ENCODE data around the gene WIZ. TPM values are rescaled to one million over a fixed set of nuclear protein-coding genes. Genes with fewer than 3 reads are reported as not detected.
"Not testable (repeated sequence)": the region's sequence is repeated elsewhere in the genome, so short reads cannot be mapped to it uniquely, and the experiment has no call there.

Gene WIZ
- total RNA-seq, 1 donor from 2014 or later, result 42.3 TPM

DNA sequence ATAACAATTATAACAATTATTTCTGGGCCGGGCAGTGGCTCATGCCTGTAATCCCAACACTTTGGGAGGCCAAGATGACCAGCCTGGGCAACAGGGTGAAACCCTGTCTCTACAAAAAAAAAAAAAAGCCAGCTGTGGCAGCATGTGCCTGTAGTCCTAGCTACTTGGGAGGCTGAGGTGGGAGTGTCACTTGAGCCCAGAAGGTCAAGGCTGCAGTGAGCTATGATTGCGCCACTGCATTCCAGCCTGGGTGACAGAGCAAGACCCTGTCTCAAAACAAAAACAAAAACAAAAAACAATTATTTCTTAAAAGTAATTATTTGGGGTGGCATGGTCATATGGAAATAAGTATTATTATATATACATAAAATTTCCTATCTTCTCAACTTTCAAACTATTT is 38.4 kb downstream of the WIZ start:
- DNase-seq (ENCODE audit: low spot score), result not testable (repeated sequence)

DNA sequence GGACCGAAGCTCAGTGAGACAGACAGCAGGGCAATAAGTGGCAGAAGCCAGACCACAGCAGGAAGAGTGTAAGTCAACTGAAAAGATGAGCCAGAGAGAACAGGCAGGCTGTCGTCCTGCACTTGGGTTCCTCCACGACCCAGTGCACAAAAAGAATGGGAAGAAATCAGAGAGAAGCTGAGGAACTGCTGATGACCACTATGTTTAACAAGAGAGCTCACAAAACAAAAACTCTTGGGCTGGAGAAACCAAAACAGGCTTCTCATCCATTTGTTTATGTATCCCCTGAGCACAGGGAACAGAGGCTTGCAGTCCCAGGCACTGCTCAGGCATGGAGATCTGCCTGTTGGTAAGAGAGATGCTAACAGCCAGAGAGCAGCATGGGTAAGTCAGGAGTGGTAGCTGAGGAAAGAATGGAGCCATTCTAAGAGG is 45.0 kb downstream of the WIZ start:
- DNase-seq (ENCODE audit: low spot score), result no peak

DNA sequence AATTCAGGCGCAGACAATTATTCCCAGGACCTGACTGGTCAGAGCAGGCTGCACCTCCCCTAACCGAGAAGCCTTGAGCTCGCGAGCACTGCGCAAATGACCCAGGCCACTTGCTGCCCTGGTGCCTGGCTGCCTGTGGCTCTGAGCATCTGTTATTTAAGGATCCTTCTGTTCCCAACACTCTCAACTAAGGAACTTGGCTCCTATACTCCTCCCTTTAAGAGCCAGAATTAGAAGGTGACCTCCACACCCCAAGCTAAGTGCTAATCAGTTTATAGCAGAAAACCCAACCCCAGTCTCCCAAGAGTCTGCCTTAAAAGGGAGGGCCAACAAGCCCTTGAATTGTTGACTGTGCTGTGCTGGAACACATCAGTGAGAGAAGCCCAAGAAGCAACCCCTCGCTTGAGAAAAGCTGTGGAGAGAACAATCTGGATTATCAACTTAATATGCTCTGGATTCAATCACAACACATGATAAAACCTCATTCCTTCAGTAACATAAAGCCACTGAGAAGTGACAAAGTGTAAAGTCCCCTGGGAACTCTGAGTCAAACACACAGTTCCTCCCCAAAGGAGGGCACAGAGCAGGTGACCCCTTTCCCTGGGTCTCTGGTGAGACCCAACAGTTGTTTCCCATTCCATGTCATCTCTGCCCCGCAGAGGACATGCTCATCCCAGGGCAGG is 45.5 kb downstream of the WIZ start:
- no peak for DNase-seq (ENCODE audit: low spot score)

DNA sequence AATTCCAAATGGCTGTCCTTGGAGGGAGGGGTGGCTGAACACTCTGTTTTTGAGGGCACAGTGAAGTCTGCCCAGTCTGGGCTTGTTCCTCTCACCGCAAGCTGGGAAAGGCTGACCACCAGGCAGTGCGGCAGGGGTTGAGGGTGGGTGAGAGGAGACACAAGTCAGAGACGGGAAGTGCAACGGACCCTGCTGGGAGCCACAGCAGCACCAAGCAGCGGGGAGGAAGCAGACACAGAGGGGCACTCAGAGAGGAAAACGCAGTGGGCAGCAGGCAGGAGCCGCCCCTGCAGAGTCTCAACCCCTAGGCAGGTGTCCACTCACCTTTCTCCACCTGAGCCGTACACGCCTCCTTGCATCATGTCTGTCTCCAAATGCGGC is 46.6 kb downstream of the WIZ start:
- DNase-seq (ENCODE audit: low spot score), result no peak

DNA sequence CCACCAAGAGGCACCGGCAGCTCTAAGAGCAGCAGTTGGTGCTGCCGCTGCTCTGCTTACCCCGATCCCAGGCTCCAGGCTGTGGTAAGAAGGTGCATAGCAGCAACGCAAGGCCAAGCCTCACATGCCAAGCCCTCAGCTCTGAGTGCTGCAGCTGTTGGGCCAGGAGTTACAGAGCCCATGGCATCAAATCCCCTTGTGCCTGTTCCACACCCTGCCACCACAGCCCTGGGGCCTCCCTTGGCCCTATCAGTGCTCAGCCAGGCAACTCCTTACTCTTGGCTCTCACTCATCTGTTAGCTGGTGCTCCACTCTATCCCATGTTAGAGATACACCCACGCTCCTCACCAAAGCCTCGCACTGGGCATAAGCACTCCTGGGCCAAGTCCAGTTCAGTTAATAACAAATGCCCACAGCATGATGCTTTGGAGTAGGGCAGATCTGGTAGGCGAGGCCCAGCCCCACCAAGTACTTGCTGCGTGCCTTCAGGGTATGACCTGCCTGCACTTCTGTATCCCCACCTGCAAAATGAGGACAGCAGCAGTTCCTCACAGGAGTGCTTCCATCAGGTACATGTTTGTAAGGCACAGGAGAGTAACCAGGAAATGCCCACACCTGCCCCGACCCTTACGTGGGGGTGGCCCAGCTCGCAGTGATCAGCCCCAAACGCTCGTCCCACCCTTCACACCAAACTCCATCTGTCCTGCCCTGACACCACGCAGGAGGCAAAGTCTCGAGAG is 47.2 kb downstream of the WIZ start:
- no peak for DNase-seq (ENCODE audit: low spot score)

DNA sequence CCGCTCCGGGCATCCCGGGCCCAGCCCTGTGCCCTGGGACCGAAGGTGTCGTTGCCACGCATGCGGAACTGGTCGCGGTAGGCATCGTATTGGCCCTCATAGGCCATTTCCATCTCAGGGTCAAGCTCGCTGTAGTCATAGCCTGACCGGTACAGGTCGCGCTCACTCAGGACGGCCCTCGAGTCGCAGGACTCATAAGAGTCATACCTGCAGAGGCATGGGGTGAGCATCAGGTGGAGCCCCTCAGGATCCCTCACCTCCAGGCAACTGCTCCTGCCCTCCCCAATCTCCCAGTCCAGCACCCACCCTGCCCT is 48.4 kb downstream of the WIZ start:
- DNase-seq (ENCODE audit: low spot score), result no peak

DNA sequence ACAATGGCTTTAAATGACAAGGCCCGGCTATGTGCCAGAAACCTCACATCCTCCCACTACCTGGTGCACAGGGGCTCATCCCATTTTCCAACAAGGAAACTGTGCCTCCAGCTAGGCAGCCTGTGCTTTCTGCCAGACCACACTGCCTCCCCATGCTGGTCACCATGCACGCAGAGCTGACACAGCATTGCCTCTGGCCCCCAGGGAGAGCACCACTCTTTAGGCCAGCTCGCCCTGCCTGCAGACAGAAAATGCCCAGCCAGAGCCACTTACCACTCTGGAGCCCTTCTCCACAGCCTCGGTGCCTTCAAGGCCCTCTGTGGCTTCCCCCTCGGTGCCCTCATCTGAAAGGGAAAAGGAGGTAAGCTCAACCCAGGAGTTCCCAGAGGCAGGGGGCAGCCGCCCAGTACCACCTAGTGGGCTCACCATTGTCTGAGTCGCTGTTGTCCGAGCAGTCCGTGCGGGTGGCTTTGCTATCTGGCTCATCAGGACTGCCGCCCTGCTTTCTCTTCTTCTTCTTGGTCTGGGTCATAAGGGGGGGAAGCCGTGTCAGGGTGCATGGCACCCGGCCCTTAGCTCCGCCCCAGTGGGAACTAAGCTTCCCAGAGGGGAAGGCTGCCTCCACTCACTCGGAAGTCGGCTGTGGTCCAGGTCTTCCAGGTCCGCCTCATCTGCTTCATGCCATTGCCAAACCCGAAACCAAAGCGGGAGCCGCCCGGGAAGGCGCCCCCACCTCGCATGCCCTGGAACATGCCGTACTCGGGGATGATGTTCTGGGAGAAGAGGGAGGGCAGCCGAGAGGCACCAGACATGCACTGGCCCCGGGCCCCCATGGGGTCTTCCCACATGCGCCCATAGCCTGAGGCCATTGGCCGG is 49.0 kb downstream of the WIZ start:
- DNase-seq (ENCODE audit: low spot score), result no peak

DNA sequence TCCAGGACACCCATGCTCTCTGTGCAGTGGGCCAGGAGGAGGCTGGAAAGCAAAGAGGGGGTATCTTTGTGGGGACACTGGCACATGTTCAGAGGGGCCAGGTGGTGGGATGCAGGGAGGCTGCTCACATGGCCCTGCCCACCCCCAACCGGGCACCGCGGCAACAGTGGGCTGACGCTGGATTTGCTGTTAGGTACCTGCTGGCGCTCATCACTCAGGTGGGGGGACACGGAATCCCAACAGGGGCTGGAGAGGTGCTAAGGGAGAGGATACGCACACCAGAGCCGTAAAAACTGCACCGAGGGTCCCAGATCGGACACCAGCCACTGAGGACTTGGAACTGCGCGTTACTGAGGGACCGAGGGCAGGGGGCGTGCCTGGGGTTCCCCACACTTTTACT is 50.1 kb downstream of the WIZ start:
- no peak for DNase-seq (ENCODE audit: low spot score)

DNA sequence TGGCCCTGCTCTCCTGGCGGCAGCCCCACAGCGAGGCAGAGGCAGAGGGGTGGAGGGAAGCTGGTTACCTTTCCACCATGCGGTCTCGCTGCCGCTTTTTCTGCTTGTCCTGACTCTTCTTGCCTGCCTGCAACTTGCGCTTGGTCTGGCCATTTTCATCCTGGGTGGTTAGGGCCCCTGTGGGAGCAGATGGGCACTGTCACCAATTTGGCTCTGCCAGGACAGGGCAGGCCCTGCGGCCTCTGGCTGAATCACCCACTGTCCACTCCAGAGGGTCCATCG is 50.6 kb downstream of the WIZ start:
- no peak for DNase-seq (ENCODE audit: low spot score)

DNA sequence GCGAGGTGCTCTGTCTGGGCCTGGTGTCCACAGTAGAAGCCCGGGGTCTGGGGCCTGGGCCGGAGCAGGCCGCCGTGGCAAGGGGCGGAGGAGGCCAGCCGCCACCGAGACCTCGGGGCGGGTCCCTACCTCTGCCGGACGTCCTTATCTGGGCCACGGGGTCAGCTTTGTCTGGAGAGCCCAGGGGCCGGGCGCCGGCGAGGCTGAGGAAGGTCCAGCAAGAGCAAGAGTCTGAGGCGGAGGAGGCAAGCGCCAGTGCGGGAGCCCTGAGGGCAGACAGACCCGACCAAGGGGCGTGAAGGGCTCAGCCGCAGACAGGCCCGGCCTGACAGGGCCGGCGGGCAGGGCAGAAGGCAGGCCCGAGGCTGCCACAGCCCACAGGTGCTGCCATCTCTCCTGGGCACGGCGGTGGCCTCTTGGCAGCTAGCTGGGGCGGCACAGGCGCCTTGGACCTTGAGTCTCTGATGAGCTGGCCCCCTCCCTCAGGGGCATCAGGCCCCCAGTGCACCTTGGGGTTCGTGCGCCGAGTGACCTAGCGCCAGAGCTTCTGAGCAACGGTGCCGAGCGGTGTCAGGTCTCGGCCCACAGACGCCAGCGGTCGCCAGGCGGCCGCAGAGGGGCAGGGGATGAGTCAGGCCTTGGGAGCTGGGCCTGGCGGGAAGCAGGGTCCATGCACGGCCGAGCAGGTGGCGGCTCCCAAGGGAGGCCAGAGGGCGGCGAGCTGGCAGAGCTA is 51.1 kb downstream of the WIZ start:
- no peak for DNase-seq (ENCODE audit: low spot score)

DNA sequence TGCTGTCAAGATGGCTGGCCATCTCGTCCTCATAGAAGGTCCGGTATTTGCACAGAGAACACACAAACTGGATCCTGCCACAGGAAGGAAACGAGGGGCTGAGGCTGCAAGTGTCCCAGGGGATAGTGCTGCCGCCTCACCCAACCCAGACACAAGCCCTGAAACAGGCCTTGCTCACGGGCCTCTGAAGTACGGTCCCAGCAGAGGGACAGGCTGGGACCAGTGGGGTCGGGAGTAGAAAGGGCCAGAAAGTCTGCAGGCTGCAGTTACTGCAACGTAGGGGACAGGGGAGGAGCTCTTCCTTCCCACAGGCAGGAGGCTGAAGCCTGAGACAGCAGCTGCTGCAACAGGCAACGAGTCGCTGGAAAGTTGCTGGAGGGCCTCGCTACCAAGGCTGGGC is 52.0 kb downstream of the WIZ start:
- DNase-seq (ENCODE audit: low spot score), result no peak

DNA sequence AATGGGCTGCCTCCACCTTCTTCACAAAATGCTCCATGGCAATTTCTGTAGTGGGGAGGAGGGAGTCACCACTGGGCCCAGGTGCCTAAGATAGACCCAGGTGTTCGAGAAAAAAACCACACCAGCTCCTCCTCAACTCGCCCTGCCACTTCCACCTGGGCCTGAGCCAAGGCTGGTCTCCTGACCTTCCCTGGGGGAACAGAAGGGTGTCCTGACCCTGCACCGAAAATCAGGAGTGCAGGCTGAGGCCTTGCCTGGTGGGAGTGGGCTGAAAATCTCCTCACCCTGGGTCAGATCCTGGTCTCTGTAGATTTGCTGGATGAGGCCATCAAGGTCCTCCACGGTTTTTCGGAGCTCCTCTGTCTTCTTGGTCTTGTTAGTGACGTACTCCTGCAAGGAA is 52.5 kb downstream of the WIZ start:
- DNase-seq (ENCODE audit: low spot score), result no peak

DNA sequence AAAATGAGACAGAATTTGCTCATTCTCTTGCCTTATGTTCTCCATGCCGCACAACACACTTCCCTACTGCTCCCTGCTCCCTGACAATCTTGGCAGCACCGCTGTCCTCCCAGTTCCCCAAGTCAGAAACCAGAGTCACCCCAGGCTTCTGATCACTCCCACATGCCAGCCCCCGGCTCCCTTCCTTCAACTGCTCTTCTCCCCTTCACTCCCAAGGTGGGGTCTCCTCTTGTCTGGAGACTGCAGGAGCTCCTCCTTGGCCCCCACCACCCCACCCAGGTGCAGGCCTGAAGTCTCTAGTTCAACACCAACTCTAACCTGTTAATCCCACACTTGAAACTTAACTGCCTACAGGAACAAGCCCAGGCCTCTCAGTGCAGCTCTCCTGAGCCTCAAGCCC is 53.3 kb downstream of the WIZ start:
- no peak for DNase-seq (ENCODE audit: low spot score)

DNA sequence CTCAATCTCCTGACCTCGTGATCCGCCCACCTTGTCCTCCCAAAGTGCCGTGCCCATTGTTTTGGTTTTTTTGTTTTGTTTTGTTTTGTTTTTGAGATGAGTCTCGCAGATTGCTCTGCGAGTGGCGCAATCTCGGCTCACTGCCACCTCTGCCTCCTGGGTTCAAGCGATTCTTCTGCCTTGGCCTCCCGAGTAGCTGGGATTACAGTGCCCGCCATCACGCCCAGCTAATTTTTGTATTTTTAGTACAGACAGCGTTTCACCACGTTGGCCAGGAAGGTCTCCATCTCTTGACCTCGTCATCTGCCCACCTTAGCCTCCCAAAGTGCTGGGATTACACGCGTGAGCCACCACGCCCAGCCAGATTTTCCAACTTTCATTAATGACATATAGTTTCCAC is 54.5 kb downstream of the WIZ start:
- not testable (repeated sequence) for DNase-seq (ENCODE audit: low spot score)

DNA sequence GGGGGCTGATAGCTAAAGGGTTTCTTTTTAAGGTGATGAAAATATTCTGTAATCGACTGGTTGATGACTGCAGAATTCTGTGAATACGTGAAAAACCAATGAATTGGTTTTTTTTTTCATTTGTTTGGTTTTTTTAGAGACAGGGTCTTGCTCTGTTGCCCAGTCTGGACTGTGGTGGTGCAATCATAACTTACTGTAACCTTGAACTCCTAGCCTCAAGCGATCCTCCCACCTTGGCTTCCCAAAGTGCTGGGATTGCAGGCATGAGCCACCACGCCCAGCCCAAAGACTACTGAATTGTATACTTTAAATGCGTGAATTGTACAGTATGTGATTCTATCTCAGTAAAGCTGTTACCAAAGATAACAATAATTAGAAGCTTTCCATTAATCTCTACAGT is 55.3 kb downstream of the WIZ start:
- no peak for DNase-seq (ENCODE audit: low spot score)

DNA sequence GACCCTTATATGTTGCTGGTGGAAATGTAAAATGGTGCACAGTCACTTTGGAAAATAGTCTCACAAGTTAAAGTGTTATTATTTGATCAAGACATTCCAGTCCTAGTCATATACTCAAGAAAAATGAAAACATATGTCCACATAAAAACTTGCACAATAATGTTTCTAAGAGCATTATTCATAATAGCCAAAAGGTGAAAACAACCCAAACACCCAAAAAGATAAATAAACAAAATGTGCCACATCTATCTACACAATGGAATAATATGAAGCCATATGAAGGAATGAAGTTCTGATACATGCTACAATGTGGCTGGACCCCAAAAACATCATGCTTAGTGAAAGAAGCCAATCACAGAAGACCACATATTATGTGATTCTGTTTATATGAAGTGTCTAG is 55.8 kb downstream of the WIZ start:
- DNase-seq (ENCODE audit: low spot score), result no peak

DNA sequence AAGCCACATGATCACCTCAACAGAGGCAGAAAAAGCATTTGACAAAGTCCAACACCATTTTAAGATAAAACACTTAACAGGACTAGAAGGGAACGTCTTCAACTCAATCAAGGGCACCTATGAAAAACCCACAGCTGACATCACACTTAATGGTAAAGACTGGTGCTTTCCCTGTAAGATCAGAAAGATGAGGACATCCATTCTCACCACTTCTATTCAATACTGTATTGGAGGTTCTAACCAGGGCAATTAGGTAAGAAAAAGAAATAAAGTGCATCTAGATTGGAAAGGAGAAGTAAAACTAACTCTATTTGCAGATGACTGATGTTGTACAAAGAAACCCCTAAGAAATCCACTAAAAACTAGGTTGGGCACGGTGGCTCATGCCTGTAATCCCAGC is 58.9 kb downstream of the WIZ start:
- no peak for DNase-seq (ENCODE audit: low spot score)

DNA sequence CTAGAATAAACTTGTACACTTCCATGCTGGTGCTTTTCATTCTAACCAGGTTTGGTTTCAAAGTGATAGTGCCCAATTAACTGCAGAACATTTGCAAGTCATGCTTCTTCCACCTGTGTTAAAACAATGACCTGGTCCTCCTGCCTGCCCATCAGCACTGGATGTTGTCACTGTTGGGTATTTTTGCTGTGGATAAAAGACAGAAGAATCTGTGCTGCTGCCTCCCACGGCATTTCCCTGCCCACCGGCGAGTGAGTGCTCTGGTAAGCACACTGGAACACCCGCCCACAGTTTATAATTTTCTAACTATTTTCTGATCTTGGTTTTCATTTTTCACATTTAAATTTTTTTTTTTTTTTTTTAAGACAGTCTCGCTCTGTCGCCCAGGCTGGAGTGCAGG is 67.9 kb downstream of the WIZ start:
- DNase-seq (ENCODE audit: low spot score), result no peak

DNA sequence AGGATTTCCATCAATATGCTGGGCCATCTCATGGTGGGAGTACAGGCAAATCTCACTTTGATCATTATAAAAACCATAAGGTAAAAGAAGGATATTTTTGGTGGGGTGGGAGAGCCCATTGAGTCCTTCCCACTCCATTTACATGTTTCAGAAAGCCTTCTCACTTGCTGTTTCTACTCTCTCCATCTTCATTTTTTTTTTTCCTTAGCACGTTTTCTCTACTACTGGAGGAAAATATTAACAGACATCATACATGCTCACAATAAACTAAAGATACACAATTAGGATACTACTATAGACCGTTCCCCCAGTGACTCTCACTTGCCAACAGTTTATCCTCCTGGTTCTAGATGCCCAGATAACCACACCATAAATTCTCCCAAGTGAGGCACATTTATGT is 68.3 kb downstream of the WIZ start:
- DNase-seq (ENCODE audit: low spot score), result no peak

DNA sequence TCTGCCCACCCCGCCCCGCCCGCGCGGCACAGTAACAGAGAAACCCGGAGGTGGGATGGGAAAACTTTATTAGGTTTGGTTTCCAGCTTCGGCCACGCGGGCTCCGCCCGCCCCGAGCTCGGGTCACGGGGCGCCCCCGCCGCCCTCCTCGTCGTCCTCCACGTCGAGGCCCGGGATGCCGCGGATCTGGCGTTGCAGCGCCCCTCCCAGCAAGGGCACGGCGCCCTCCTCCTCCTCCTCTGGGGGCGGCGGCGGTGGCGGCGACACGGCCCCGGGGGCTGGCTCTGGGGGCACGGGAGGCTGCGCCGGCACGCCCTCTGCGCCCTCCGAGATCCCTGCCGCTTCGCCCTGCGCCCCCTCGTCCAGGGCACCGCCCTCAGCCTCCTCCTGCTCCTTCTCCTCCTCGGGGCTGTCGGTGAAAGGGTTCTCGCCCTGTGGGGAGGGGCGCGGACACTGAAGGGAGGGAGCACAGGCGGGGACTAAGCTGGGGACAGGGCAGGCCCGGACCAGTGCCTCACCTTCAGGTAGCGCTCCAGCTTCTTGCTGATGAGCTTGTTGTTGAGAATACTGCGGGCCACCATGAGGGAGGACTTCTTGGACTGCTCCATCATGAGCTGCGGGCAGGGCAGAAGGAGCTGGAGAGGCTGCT is 69.6 kb downstream of the WIZ start:
- DNase-seq (ENCODE audit: low spot score), result peak; percentile 82

DNA sequence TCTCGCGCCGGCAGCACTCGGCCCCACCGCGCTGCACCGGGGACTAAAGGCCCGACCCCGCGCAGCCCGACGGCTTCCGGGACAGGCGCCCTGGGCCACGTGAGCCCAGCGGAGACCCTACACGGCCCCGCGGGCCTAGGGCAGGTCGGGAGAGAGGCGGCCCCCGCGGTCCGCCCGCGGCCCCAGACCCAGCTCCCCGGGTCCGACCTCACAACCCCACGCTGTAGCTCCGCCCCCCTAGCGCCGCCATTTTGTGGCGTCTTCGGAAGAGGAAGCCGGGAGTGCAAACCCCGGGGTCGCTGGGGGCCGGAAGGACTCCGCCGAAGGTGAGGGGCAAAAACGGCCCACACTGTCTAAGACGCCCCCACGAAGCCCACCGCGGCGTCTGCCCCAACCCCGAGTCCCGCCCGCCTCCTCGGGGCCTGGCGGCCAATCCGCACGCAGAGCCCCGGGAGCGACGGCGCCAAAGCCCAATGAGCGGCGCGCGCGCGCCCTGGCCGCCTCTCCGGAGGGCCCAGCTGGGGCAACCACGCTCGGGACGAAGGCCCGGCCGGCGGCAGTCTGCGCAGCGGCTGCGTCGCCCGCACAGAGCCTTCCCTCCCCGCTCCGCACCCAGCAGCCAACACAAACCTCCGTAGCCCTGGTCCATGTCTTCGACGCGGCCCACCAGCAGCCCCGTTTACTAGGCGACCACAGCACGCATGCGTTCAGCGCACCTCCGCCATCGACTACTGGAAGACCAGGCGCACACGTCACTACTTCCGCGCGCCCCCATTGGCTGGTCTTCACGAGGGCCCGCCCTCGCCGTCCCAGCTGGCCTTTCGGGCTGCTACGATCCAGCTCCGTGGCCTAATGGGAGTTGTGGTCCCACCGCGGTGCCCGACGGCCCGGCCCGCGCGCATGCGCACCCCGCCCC is 70.4 kb downstream of the WIZ start, which contains the start of gene AKAP8:
Gene AKAP8, minus strand, starts transcription at position 705 of the 916 bp plus-strand sequence. Its CDS starts 56 bp downstream, at position 649.
- peak; percentile 98 for DNase-seq (ENCODE audit: low spot score)
